ENCODE results near the gene FBN1. TPM values are rescaled to one million over a fixed set of nuclear protein-coding genes. Genes with fewer than 3 reads are reported as not detected.

FBN1 gene
- total RNA-seq, 1 donor from 2014 or later = 78.8 TPM

DNA sequence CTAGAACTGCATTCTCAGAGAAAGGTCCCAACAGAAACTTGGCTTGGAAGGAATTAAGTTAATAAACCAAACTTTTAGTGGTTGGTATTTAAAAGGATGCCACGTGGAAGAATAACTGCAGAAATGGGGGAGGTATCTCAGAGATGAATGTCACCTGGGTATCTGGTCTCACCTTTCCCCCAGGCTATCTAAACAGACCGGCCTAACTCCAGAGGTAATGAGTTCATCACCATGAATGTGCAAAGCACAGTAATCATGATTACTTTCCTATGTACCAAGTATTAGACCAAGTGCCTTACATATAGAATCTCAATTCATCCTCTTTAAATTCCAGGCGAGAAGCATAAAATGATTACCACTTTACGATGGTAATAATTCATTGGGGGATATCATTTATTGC lies 80.8 kb downstream of the FBN1 start:
- H4K20me1 ChIP-seq (ENCODE audit: low read depth) = no peaks in the 10 kb centered on the region
- no peak overlapping the region for H3K4me3 Mint-ChIP-seq
- no peak overlapping the region for H3K4me3 ChIP-seq
- H3K36me3 Mint-ChIP-seq = no peaks in the 10 kb centered on the region
- H3K9ac ChIP-seq = no peak overlapping the region
- no peak overlapping the region for H3K27ac ChIP-seq
- no peak overlapping the region for H2AFZ ChIP-seq (replicated peaks)
- no peaks in the 10 kb centered on the region for H3K27me3 ChIP-seq
- no peaks in the 10 kb centered on the region for H3K27me3 Mint-ChIP-seq (ENCODE audit: insufficient read depth, low read depth)
- TF ChIP-seq EZH2phosphoT487 (IDR thresholded peaks at IDR 0.05) (no peak), EZH2 (IDR thresholded peaks at IDR 0.05) (no peak), CTCF (IDR thresholded peaks at IDR 0.05) (no peak)
- peaks cover 5% of the 10 kb centered on the region for H3K9me3 Mint-ChIP-seq
- DNase-seq (ENCODE audit: low spot score) = no peak
- no peaks in the 10 kb centered on the region for H3K9me3 ChIP-seq (ENCODE audit: low read depth)
- H3K4me1 ChIP-seq = peaks cover 9% of the 10 kb centered on the region
- H3K36me3 ChIP-seq = no peaks in the 10 kb centered on the region
- no peak overlapping the region for H3K27ac Mint-ChIP-seq
- no peaks in the 10 kb centered on the region for H3F3A ChIP-seq (ENCODE audit: low read depth)
- no peaks in the 10 kb centered on the region for H3K79me2 ChIP-seq (ENCODE audit: low read depth)
- H3K4me1 Mint-ChIP-seq = peaks cover 4% of the 10 kb centered on the region
- H3K4me2 ChIP-seq = no peak overlapping the region

GRCh38 chr15:48563934-48564333 lies 81.6 kb downstream of the FBN1 start:
- Histone ChIP-seq H3K9me3 (ENCODE audit: low read depth) (no peaks in the 10 kb centered on the region), H4K20me1 (ENCODE audit: low read depth) (peaks cover 5% of the 10 kb centered on the region), H2AFZ (replicated peaks) (no peak overlapping the region), H3K79me2 (ENCODE audit: low read depth) (no peaks in the 10 kb centered on the region), H3K27ac (no peak overlapping the region), H3K9ac (no peak overlapping the region), H3K27me3 (no peaks in the 10 kb centered on the region), H3F3A (ENCODE audit: low read depth) (peaks cover 2% of the 10 kb centered on the region), H3K4me1 (peaks cover 16% of the 10 kb centered on the region), H3K4me3 (no peak overlapping the region), H3K4me2 (no peak overlapping the region), H3K36me3 (no peaks in the 10 kb centered on the region)
- Mint-ChIP-seq H3K4me3 (no peak overlapping the region), H3K27me3 (ENCODE audit: insufficient read depth, low read depth) (no peaks in the 10 kb centered on the region), H3K4me1 (peaks cover 4% of the 10 kb centered on the region), H3K9me3 (peaks cover 3% of the 10 kb centered on the region), H3K36me3 (no peaks in the 10 kb centered on the region), H3K27ac (no peak overlapping the region)
- DNase-seq (ENCODE audit: low spot score) = no peak
- TF ChIP-seq EZH2 (IDR thresholded peaks at IDR 0.05) (no peak), CTCF (IDR thresholded peaks at IDR 0.05) (no peak), EZH2phosphoT487 (IDR thresholded peaks at IDR 0.05) (no peak)

DNA sequence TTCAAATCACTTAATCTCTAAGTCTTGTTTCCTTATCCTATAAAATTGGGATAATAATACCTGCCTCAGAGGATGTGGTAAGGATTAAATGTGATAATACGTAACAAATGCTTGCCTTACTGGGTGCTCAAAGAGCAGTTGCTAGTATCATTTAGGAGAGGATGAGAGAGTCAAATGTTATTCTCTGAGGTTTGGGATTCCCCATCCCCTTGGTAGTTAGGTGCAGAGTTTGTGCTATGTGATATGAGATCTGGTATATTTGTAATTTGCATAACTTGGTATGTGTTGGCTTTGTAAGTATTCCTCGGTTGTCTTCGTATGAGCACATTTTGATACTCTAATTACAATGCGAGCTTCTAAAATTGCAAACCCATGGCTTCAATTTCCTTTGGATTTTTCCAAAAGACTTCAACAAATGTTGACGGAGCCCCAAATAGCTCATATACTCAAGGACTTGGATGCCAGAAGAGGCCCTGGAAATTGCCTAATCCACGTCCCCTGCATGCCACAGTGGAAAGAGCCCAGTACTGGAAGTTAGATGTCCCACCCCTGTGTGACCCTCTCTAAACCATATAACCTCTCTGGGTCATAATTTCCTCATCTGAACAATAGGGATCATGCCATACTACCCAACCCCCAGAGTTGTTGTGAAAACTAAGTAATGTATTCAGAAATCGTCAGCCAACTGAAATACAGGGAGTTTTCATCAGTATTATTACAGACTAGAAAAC lies 85.0 kb downstream of the FBN1 start:
- Histone ChIP-seq H3K4me2 (no peak overlapping the region), H3K27ac (no peak overlapping the region), H3K79me2 (ENCODE audit: low read depth) (no peaks in the 10 kb centered on the region), H3K9ac (no peak overlapping the region), H4K20me1 (ENCODE audit: low read depth) (peaks cover 6% of the 10 kb centered on the region), H3F3A (ENCODE audit: low read depth) (peaks cover 5% of the 10 kb centered on the region), H3K9me3 (ENCODE audit: low read depth) (no peaks in the 10 kb centered on the region), H3K4me1 (peaks cover 34% of the 10 kb centered on the region), H3K36me3 (no peaks in the 10 kb centered on the region), H2AFZ (replicated peaks) (no peak overlapping the region), H3K4me3 (no peak overlapping the region), H3K27me3 (no peaks in the 10 kb centered on the region)
- no peaks in the 10 kb centered on the region for H3K27me3 Mint-ChIP-seq (ENCODE audit: insufficient read depth, low read depth)
- no peak overlapping the region for H3K27ac Mint-ChIP-seq
- no peak for TF ChIP-seq CTCF (IDR thresholded peaks at IDR 0.05)
- TF ChIP-seq EZH2 (IDR thresholded peaks at IDR 0.05) = no peak
- TF ChIP-seq EZH2phosphoT487 (IDR thresholded peaks at IDR 0.05) = no peak
- no peaks in the 10 kb centered on the region for H3K9me3 Mint-ChIP-seq
- H3K36me3 Mint-ChIP-seq = no peaks in the 10 kb centered on the region
- H3K4me3 Mint-ChIP-seq = no peak overlapping the region
- no peak for DNase-seq (ENCODE audit: low spot score)
- peaks cover 6% of the 10 kb centered on the region for H3K4me1 Mint-ChIP-seq

All from neural progenitor cell (in vitro differentiated cells).